ENCODE data around the gene RAG1.

RAG1 gene

GRCh38 chr11:36567694-36568093 is at the start of gene RAG1:
TSS of gene RAG1 (plus strand) at chr11:36568007. CDS start at chr11:36573305, 5,298 bp downstream.
- no peak for DNase-seq

GRCh38 chr11:36530840-36531239 is 37.0 kb upstream of the RAG1 start:
- DNase-seq = no peak

GRCh38 chr11:36532941-36533601 is 34.7 kb upstream of the RAG1 start:
- no peak for DNase-seq

GRCh38 chr11:36534276-36534840 is 33.4 kb upstream of the RAG1 start:
- no peak for DNase-seq

GRCh38 chr11:36540998-36541397 is 26.8 kb upstream of the RAG1 start:
- peak; percentile 71 for DNase-seq

DNA sequence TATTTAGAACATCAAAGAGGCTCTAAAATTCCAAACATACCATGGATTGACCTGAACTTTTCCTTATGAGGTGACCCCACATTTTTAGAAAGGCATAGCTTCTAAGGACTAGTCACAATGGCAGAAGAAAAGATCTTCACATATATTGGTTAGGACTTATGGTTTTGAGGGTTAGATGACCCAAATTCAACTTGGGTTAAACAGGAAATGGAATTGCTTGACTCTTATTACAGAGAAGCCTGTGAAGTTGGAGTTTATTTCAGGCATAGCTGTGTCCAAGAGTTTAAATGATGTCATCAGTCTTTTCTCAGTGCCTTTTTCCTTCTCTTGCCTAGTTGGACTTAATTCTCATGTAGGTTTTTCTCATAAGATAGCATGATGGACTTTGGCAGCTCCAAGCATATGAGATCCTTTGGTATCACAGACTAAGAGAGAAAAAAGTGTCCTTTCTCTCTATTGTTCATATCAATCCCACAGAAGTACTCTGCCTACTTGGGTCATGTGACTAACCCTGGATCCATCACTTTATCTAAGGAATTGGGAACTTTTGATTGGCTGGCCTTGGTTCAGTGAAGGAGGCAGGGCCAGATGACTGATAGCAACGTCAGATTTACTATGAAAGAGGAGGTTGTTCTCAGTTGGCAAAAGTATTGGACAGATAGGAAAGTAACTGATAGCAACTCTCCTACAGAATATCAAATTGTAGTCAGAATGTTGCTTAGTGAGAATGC is 17.3 kb upstream of the RAG1 start:
- DNase-seq = no peak

DNA sequence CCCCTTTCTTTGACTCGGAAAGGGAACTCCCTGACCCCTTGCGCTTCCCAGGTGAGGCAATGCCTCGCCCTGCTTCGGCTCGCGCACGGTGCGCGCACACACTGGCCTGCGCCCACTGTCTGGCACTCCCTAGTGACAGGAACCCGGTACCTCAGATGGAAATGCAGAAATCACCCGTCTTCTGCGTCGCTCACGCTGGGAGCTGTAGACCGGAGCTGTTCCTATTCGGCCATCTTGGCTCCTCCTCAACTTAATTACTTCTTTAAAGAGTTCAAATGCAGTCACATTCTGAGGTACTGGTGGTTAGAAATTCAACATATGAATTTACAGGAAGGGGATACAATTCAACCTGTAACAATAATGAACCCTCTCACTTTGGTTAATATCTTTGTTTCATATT is 10.4 kb upstream of the RAG1 start:
- peak; percentile 42 for DNase-seq

DNA sequence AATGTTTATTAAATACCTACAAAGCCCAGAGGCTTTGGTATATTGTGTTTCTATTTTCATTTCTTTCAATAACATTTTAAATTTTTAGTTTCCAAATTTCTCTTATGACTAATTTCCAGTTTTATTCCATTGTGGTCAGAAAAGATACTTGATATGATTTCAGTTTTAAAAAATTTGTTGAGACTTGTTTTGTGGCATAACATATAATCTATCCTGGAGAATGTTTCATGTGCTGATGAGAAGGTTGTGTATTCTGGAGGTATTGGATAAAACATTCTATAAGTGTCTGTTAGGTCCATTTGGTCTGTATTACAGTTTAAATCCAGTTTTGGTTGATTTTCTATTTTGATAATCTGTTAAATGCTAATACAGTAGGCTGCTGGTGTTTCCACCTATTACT is 9.8 kb upstream of the RAG1 start:
- DNase-seq = no peak

GRCh38 chr11:36558571-36559413 is 9.0 kb upstream of the RAG1 start:
- no peak for DNase-seq

GRCh38 chr11:36564376-36565030 is 3.3 kb upstream of the RAG1 start:
- DNase-seq = peak; percentile 74

- DNase-seq = no peak
Measured at GRCh38 chr11:36565031-36565610, 2.7 kb upstream of the RAG1 start.

GRCh38 chr11:36566407-36567053 is 1.3 kb upstream of the RAG1 start:
- peak; percentile 4 for DNase-seq

- DNase-seq = no peak
Measured at GRCh38 chr11:36569095-36569494, 1.3 kb downstream of the RAG1 start.

- DNase-seq = peak; percentile 5
Measured at GRCh38 chr11:36574486-36574885, 6.7 kb downstream of the RAG1 start.

GRCh38 chr11:36577373-36577772 is 9.6 kb downstream of the RAG1 start:
- no peak for DNase-seq

DNA sequence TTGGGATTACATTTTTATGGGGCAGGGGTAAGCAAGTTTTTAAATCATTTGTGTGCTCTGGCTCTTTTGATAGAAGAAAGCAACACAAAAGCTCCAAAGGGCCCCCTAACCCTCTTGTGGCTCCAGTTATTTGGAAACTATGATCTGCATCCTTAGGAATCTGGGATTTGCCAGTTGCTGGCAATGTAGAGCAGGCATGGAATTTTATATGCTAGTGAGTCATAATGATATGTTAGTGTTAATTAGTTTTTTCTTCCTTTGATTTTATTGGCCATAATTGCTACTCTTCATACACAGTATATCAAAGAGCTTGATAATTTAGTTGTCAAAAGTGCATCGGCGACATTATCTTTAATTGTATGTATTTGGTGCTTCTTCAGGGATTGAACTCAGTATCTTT is 10.1 kb downstream of the RAG1 start:
- peak; percentile 71 for DNase-seq

GRCh38 chr11:36578458-36578857 is 10.7 kb downstream of the RAG1 start:
- peak; percentile 8 for DNase-seq

DNA sequence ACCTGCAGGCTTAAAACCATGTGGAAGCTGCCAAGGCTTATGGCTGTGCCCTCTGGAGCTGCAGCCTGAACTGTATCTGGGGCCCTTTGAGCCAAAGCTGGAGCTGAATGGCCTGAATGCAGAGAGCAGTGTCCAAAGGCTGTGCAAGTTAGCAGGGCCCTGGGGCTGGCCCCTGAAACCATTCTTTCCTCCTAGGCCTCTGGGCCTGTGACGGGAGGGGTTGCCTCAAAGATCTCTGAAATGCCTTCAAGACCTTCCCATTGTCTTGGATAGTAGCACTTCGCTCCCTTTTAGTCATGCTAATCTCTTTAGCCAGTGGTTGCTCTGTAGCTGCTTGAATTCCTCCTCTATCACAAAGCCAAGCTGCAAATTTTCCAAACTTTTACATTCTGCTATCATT is 13.7 kb downstream of the RAG1 start:
- no peak for DNase-seq

GRCh38 chr11:36583667-36584066 is 15.9 kb downstream of the RAG1 start:
- DNase-seq = no peak

DNA sequence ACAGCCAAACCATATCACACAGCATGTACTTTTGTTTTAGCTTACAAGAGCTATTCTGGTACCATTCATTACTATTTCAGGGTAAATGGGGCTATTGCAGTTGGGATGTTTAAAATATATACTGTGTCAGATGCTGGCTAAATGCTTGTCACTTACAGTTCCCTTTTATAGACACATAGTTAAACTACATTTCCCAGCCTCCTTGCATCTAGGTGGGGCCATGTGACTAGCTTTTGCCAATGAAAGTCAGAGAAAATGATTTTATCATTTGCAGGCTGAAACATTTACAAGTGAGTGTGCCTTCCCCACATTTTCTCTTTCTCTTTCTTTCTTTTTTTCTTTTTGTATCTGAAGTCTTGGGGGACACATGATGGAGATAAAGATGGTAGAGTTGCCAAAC is 18.7 kb downstream of the RAG1 start:
- no peak for DNase-seq

GRCh38 chr11:36588099-36588498 is 20.3 kb downstream of the RAG1 start:
- DNase-seq = no peak

GRCh38 chr11:36590513-36590912 is 22.7 kb downstream of the RAG1 start:
- DNase-seq = no peak

Measured in NCI-H69 (cell line).